HepG2 (cell line): ENCODE measurements around the gene ELP2. TPM values are rescaled to one million over a fixed set of nuclear protein-coding genes. Genes with fewer than 3 reads are reported as not detected.

Source experiments
- ATAD3A ChIP-seq: sonication (generic); formaldehyde crosslinking; IDR thresholded peaks from 2 replicates; pipeline ENCODE4 v1.4.0; 2020; ENCODE audit warnings: missing genetic modification reagents
- BRD4 ChIP-seq: sonication (generic); formaldehyde crosslinking; IDR thresholded peaks from 2 replicates; pipeline ENCODE4 v1.4.0; 2020; ENCODE audit warnings: missing genetic modification reagents
- ETV6 ChIP-seq: sonication (generic); formaldehyde crosslinking; conservative IDR thresholded peaks from 2 replicates; pipeline ENCODE4 v1.4.0; 2020; ENCODE audit warnings: missing genetic modification reagents
- GATA4 ChIP-seq: sonication (generic); IDR thresholded peaks from 2 replicates; pipeline ENCODE4 v1.6.1; 2016; ENCODE audit warnings: antibody characterized with exemption, low read depth, borderline replicate concordance
- KAT8 ChIP-seq: IDR thresholded peaks from 2 replicates; pipeline ENCODE4 v1.6.1; 2016; ENCODE audit warnings: missing genetic modification reagents, missing compliant biosample characterization
- MAFK ChIP-seq, 2 experiments: IDR thresholded peaks in 1 of 2; conservative IDR thresholded peaks in 1 of 2; 2 replicates each; pipeline ENCODE4 v1.6.1; 2011; ENCODE audit warnings: improper control_type of control experiment in 2 of 2, low read length in 2 of 2
- MYC ChIP-seq: sonication (generic); formaldehyde crosslinking; IDR thresholded peaks from 2 replicates; pipeline ENCODE4 v1.9.0; 2021; ENCODE audit warnings: missing genetic modification reagents, borderline replicate concordance
- NCOA1 ChIP-seq: sonication (generic); formaldehyde crosslinking; IDR thresholded peaks from 2 replicates; pipeline ENCODE4 v1.9.0; 2021; ENCODE audit warnings: missing genetic modification reagents
- NCOR1 ChIP-seq: fragments of 200-600 bp; sonication (generic); IDR thresholded peaks from 2 replicates; pipeline ENCODE4 v1.7.0; 2017; ENCODE audit warnings: antibody characterized with exemption, low read length, borderline replicate concordance
- NFYC ChIP-seq: IDR thresholded peaks from 2 replicates; pipeline ENCODE4 v1.6.1; 2016; ENCODE audit warnings: missing genetic modification reagents, missing compliant biosample characterization
- NRL ChIP-seq: sonication (generic); formaldehyde crosslinking; IDR thresholded peaks from 2 replicates; pipeline ENCODE4 v1.5.0; 2020; ENCODE audit warnings: missing genetic modification reagents, mild to moderate bottlenecking, moderate library complexity, borderline replicate concordance
- PCBP1 ChIP-seq: fragments of 200-400 bp; formaldehyde crosslinking; IDR thresholded peaks from 2 replicates; pipeline ENCODE4 v1.6.1; 2017; ENCODE audit warnings: mild to moderate bottlenecking, low read depth, low read length, borderline replicate concordance
- PITX1 ChIP-seq: sonication (generic); formaldehyde crosslinking; IDR thresholded peaks from 2 replicates; pipeline ENCODE4 v1.5.1; 2020; ENCODE audit warnings: mild to moderate bottlenecking, missing genetic modification reagents
- PPARG ChIP-seq: conservative IDR thresholded peaks from 2 replicates; pipeline ENCODE4 v1.6.1; 2016; ENCODE audit warnings: missing biosample characterization, missing genetic modification reagents
- TEAD3 ChIP-seq: optimal IDR thresholded peaks from 2 replicates; pipeline ENCODE3; 2016; ENCODE audit warnings: borderline replicate concordance
- ZBTB2 ChIP-seq: sonication (generic); formaldehyde crosslinking; IDR thresholded peaks from 2 replicates; pipeline ENCODE4 v1.8.0; 2022; ENCODE audit warnings: low read depth, missing genetic modification reagents
- ZBTB42 ChIP-seq: sonication (generic); formaldehyde crosslinking; IDR thresholded peaks from 2 replicates; pipeline ENCODE4 v1.5.0; 2020; ENCODE audit warnings: mild to moderate bottlenecking, missing genetic modification reagents
- ZNF224 ChIP-seq: sonication (generic); formaldehyde crosslinking; IDR thresholded peaks from 2 replicates; pipeline ENCODE4 v1.5.0; 2020; ENCODE audit warnings: mild to moderate bottlenecking, missing genetic modification reagents
- ZNF234 ChIP-seq: sonication (generic); formaldehyde crosslinking; conservative IDR thresholded peaks from 2 replicates; pipeline ENCODE4 v1.5.1; 2020; ENCODE audit warnings: mild to moderate bottlenecking, missing genetic modification reagents
- ZNF343 ChIP-seq: sonication (generic); formaldehyde crosslinking; IDR thresholded peaks from 2 replicates; pipeline ENCODE4 v1.4.0; 2020; ENCODE audit warnings: mild to moderate bottlenecking, missing genetic modification reagents
- ZNF781 ChIP-seq: sonication (generic); formaldehyde crosslinking; IDR thresholded peaks from 2 replicates; pipeline ENCODE4 v1.5.1; 2020; ENCODE audit warnings: borderline replicate concordance, mild to moderate bottlenecking, missing genetic modification reagents; ENCODE audit errors: not compliant biosample characterization
- polyA plus RNA-seq, 8 experiments: library from polyadenylated mRNA; depleted of rRNA in 3 of 8; stranded (reverse) in 7 of 8; unstranded in 1 of 8; fragments of >200 nt; fragmentation: Illumina TruSeq in 4 of 8; extraction: Trizol in 4 of 8; gene quantifications; 2 replicates each; pipeline versions ENCODE4 v1.2.1 to v1.2.3, GENCODE V29; 2011 to 2016; ENCODE audit warnings: low read depth in 4 of 8, missing spikeins in 1 of 8, mixed read lengths in 1 of 8; ENCODE audit not compliant: insufficient read depth in 1 of 8
- total RNA-seq, 5 experiments: library from RNA; depleted of rRNA; stranded (reverse); fragments of >200 nt; fragmentation: Illumina TruSeq; extraction: Trizol; gene quantifications; 2 replicates each; pipeline ENCODE4 v1.2.3, GENCODE V29; 2016; ENCODE audit warnings: low read depth in 1 of 5
- TF ChIP-seq, protein P1 (sequence below): sonication (generic); formaldehyde crosslinking; IDR thresholded peaks from 2 replicates; pipeline ENCODE4 v1.4.0; 2020; ENCODE audit warnings: missing genetic modification reagents; ENCODE audit errors: not compliant biosample characterization
- TF ChIP-seq, protein P2 (sequence below): IDR thresholded peaks from 2 replicates; pipeline ENCODE4 v1.4.0; 2020; ENCODE audit warnings: mild to moderate bottlenecking, missing genetic modification reagents
- TF ChIP-seq, protein P3 (sequence below): sonication (generic); formaldehyde crosslinking; IDR thresholded peaks from 2 replicates; pipeline ENCODE4 v1.8.0; 2023; ENCODE audit warnings: mild to moderate bottlenecking, missing genetic modification reagents

The ELP2 gene
- total and polyA plus RNA-seq, 2 of the 13 experiments (the other 11 are each of a cell fraction or from before 2014, with no cell fraction given): 98.7 to 100 TPM

- no peak for TF ChIP-seq ZBTB2 (CRISPR knock-in tag)
- TF ChIP-seq ZNF234 (CRISPR knock-in tag): no peak
- no peak for TF ChIP-seq ZNF781 (CRISPR knock-in tag)
- no peak for TF ChIP-seq PITX1 (CRISPR knock-in tag)
- TF ChIP-seq ETV6 (CRISPR knock-in tag): no peak
- no peak; the same call in 1 of the 2 replicates for TF ChIP-seq NCOR1
- TF ChIP-seq ZBTB42 (CRISPR knock-in tag): no peak
- TF ChIP-seq, protein P1, sequence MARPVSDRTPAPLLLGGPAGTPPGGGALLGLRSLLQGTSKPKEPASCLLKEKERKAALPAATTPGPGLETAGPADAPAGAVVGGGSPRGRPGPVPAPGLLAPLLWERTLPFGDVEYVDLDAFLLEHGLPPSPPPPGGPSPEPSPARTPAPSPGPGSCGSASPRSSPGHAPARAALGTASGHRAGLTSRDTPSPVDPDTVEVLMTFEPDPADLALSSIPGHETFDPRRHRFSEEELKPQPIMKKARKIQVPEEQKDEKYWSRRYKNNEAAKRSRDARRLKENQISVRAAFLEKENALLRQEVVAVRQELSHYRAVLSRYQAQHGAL (CRISPR knock-in tag): no peak
- no peak for TF ChIP-seq GATA4
- TF ChIP-seq TEAD3 (CRISPR knock-in tag): no peak
- TF ChIP-seq ZNF343: no peak
- no peak for TF ChIP-seq PCBP1
- TF ChIP-seq, protein P2, sequence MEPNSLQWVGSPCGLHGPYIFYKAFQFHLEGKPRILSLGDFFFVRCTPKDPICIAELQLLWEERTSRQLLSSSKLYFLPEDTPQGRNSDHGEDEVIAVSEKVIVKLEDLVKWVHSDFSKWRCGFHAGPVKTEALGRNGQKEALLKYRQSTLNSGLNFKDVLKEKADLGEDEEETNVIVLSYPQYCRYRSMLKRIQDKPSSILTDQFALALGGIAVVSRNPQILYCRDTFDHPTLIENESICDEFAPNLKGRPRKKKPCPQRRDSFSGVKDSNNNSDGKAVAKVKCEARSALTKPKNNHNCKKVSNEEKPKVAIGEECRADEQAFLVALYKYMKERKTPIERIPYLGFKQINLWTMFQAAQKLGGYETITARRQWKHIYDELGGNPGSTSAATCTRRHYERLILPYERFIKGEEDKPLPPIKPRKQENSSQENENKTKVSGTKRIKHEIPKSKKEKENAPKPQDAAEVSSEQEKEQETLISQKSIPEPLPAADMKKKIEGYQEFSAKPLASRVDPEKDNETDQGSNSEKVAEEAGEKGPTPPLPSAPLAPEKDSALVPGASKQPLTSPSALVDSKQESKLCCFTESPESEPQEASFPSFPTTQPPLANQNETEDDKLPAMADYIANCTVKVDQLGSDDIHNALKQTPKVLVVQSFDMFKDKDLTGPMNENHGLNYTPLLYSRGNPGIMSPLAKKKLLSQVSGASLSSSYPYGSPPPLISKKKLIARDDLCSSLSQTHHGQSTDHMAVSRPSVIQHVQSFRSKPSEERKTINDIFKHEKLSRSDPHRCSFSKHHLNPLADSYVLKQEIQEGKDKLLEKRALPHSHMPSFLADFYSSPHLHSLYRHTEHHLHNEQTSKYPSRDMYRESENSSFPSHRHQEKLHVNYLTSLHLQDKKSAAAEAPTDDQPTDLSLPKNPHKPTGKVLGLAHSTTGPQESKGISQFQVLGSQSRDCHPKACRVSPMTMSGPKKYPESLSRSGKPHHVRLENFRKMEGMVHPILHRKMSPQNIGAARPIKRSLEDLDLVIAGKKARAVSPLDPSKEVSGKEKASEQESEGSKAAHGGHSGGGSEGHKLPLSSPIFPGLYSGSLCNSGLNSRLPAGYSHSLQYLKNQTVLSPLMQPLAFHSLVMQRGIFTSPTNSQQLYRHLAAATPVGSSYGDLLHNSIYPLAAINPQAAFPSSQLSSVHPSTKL (CRISPR knock-in tag): no peak
- 0 out of 2 replicates have a peak, but pooled peaks have one; percentile 31 for TF ChIP-seq PPARG
- 0 out of 2 replicates have a peak, but pooled peaks have one; percentile 1 for TF ChIP-seq KAT8 (CRISPR knock-in tag)
- no peak for TF ChIP-seq NCOA1 (CRISPR knock-in tag)
- no peak for TF ChIP-seq BRD4
- no peak for TF ChIP-seq NFYC (CRISPR knock-in tag)
- TF ChIP-seq MAFK (conservative IDR thresholded peaks at IDR 0.05 in 1 of 2, IDR thresholded peaks at IDR 0.05 in 1 of 2; ENCODE audit: low read length in 2 of 2): no peak
- TF ChIP-seq ATAD3A (CRISPR knock-in tag): no peak
- no peak for TF ChIP-seq ZNF224 (CRISPR knock-in tag)
- no peak; the same call in 1 of the 2 replicates for TF ChIP-seq MYC (CRISPR knock-in tag)
- no peak for TF ChIP-seq NRL (CRISPR knock-in tag)
- TF ChIP-seq, protein P3, sequence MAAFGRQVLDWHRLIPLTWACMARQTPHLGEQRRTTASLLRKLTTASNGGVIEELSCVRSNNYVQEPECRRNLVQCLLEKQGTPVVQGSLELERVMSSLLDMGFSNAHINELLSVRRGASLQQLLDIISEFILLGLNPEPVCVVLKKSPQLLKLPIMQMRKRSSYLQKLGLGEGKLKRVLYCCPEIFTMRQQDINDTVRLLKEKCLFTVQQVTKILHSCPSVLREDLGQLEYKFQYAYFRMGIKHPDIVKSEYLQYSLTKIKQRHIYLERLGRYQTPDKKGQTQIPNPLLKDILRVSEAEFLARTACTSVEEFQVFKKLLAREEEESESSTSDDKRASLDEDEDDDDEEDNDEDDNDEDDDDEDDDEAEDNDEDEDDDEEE (CRISPR knock-in tag): no peak
These were observed 536 bp downstream of the ELP2 start (continued) for GRCh38 chr18:36130039-36130831.
